PC-3 (cell line): ENCODE data around the gene PEX6. TPM values are rescaled to one million over a fixed set of nuclear protein-coding genes. Genes with fewer than 3 reads are reported as not detected.

Experiments
- ATAC-seq: fragments of 200-7000 bp; cut with Tn5 transposase; 2 replicates; pipeline ENCODE4 v1.9.1; 2020; ENCODE audit warnings: mild to moderate bottlenecking, moderate library complexity
- BruUV-seq: library from RNA; stranded (reverse); fragments of 400-500 nt; replicated peaks from 2 replicates; lab custom pipeline; 2021; lab: Mats Ljungman, UMichigan
- CTCF ChIA-PET: fragments of 300-600 bp; sonication (Branson Sonifier 250); formaldehyde crosslinking; loops from one replicate; lab custom pipeline; 2022; ENCODE audit warnings: antibody characterized with exemption; lab: Charles Lee
- POLR2A ChIA-PET: fragments of 300-600 bp; sonication (Branson Sonifier 250); formaldehyde crosslinking; loops from one replicate; lab custom pipeline; 2022; ENCODE audit warnings: antibody characterized with exemption; ENCODE audit not compliant: unreplicated experiment; lab: Charles Lee
- DNase-seq: peaks from one replicate; pipeline ENCODE4 v3.0.0-alpha.2; 2015
- H2AFZ ChIP-seq: fragments of 300-600 bp; sonication (generic); 2 replicates; pipeline ENCODE4 v1.6.0; 2016; ENCODE audit warnings: antibody characterized with exemption, low read length
- H3F3A ChIP-seq: fragments of 300-600 bp; sonication (generic); one replicate; pipeline ENCODE4 v1.6.0; 2017; ENCODE audit warnings: antibody characterized with exemption, low read length, control low read depth, mild to moderate bottlenecking; ENCODE audit not compliant: unreplicated experiment
- H3K27ac ChIP-seq: fragments of 300-600 bp; sonication (generic); 2 replicates; pipeline ENCODE4 v1.5.1; 2016; ENCODE audit warnings: mild to moderate bottlenecking, low read length
- H3K27me3 ChIP-seq: fragments of 300-600 bp; sonication (generic); 2 replicates; pipeline ENCODE4 v1.6.1; 2016; ENCODE audit warnings: low read length, mixed read lengths
- H3K36me3 ChIP-seq: fragments of 300-600 bp; sonication (generic); 2 replicates; pipeline ENCODE4 v1.6.1; 2016; ENCODE audit warnings: low read depth, mixed run types, low read length, mixed read lengths
- H3K4me1 ChIP-seq: fragments of 300-600 bp; sonication (generic); 2 replicates; pipeline ENCODE4 v1.5.1; 2016; ENCODE audit warnings: low read length; ENCODE audit not compliant: insufficient read depth
- H3K4me2 ChIP-seq: fragments of 300-600 bp; sonication (generic); 2 replicates; pipeline ENCODE4 v1.6.0; 2016; ENCODE audit warnings: low read length
- H3K4me3 ChIP-seq: fragments of 300-600 bp; sonication (generic); 2 replicates; pipeline ENCODE4 v1.5.1; 2016; ENCODE audit warnings: mild to moderate bottlenecking, low read length, mixed read lengths
- H3K79me2 ChIP-seq: fragments of 300-600 bp; sonication (generic); 2 replicates; pipeline ENCODE4 v1.6.1; 2017; ENCODE audit warnings: low read length, mixed read lengths
- H3K9ac ChIP-seq: fragments of 300-600 bp; sonication (generic); 2 replicates; pipeline ENCODE4 v1.6.0; 2016; ENCODE audit warnings: mild to moderate bottlenecking, low read length
- H3K9me2 ChIP-seq: fragments of 300-600 bp; sonication (generic); replicated peaks from 2 replicates; pipeline ENCODE4 v1.6.1; 2016; ENCODE audit warnings: mixed run types, low read length, mixed read lengths
- H3K9me3 ChIP-seq: fragments of 300-600 bp; sonication (generic); 2 replicates; pipeline ENCODE4 v1.6.1; 2016; ENCODE audit warnings: low read length, mixed read lengths
- H4K20me1 ChIP-seq: fragments of 300-600 bp; sonication (generic); 2 replicates; pipeline ENCODE4 v1.6.1; 2016; ENCODE audit warnings: low read length, mixed read lengths
- EZH2 ChIP-seq: fragments of 300-600 bp; sonication (generic); IDR thresholded peaks from one replicate; pipeline ENCODE4 v1.6.1; 2017; ENCODE audit warnings: antibody characterized with exemption, mild to moderate bottlenecking, low read length; ENCODE audit not compliant: unreplicated experiment
- EZH2phosphoT487 ChIP-seq: fragments of 300-600 bp; sonication (generic); IDR thresholded peaks from 2 replicates; pipeline ENCODE4 v1.6.1; 2018; ENCODE audit warnings: mild to moderate bottlenecking, antibody characterized with exemption, low read length, borderline replicate concordance
- intact Hi-C: fragments of 100-400 bp; cut with micrococcal nuclease; formaldehyde crosslinking; loops from 2 replicates; pipeline ENCODE4 v1.9.0; 2023
- total RNA-seq: library from RNA; depleted of rRNA; stranded (reverse); fragments of >200 nt; gene quantifications from 2 replicates; pipeline ENCODE4 v1.2.3, GENCODE V29; 2014
- TF ChIP-seq, protein P1 (sequence below): fragments of 300-600 bp; sonication (generic); conservative IDR thresholded peaks from 2 replicates; pipeline ENCODE4 v1.5.1; 2017; ENCODE audit warnings: antibody characterized with exemption, low read depth, mild to moderate bottlenecking, low read length

The PEX6 gene
- total RNA-seq, 1 experiment from 2014 or later, result 35.9 TPM

DNA sequence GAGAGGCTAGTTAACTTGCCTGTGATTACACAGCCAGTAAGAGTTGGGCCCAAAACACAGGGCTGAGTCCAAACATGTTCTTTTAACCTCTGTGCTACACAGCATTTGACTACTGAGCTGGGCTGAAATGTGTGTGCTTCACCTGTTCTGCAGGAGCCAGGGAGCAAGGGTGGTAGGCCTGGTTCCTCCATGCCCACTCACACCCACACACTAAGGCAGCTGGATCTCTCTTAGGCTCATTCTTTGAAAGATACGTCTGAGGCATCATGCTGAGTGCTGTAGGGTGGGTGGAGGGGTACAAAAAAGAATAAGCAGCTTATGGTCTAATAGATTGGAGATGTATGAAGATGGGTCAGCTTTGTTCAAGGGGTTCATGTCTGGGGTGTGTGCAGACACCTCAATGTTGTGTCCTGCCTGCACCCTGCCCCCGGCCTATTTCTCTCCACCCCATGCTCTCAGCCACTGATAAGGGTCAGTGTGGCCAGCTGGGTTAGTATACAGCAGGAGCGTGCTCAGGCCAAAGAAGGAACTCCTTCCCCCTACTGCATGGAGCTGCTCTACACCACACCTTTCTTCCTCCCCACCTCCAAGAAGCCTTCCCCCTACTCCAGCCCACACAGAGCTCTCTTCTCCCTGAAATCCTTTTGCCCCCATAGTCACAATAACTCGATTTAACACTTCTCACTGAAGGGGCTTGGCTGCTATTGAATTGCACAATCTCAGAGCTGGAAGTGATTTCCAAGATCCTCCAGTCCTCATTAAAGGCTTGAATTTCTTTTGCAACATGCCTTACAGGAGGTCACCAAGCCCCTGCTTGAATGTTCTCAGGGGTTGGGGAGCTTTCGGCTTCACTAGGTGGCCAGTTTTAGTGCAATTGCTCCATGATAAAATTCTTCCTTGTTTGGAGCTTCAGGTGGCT is 8.8 kb upstream of the PEX6 start:
- Histone ChIP-seq H3K4me3 (no peak overlapping the region), H3K4me1 (peaks cover 24% of the 10 kb centered on the region), H3K4me2 (no peak overlapping the region), H3K9me2 (no peaks in the 10 kb centered on the region), H3K27ac (no peak overlapping the region), H3F3A (no peaks in the 10 kb centered on the region), H2AFZ (no peak overlapping the region), H4K20me1 (no peaks in the 10 kb centered on the region), H3K9me3 (no peaks in the 10 kb centered on the region), H3K36me3 (peaks cover 9% of the 10 kb centered on the region), H3K9ac (no peak overlapping the region), H3K79me2 (peaks cover 33% of the 10 kb centered on the region), H3K27me3 (no peaks in the 10 kb centered on the region)
- intact Hi-C loops, result no loop called here
- no TSS peak for BruUV-seq
- no peak for ATAC-seq
- CTCF ChIA-PET, result no interaction called here
- POLR2A ChIA-PET, result no interaction called here
- TF ChIP-seq EZH2phosphoT487 (no peak), EZH2 (no peak)
- TF ChIP-seq, protein P1, sequence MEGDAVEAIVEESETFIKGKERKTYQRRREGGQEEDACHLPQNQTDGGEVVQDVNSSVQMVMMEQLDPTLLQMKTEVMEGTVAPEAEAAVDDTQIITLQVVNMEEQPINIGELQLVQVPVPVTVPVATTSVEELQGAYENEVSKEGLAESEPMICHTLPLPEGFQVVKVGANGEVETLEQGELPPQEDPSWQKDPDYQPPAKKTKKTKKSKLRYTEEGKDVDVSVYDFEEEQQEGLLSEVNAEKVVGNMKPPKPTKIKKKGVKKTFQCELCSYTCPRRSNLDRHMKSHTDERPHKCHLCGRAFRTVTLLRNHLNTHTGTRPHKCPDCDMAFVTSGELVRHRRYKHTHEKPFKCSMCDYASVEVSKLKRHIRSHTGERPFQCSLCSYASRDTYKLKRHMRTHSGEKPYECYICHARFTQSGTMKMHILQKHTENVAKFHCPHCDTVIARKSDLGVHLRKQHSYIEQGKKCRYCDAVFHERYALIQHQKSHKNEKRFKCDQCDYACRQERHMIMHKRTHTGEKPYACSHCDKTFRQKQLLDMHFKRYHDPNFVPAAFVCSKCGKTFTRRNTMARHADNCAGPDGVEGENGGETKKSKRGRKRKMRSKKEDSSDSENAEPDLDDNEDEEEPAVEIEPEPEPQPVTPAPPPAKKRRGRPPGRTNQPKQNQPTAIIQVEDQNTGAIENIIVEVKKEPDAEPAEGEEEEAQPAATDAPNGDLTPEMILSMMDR, result no peak
- no peak for DNase-seq

DNA sequence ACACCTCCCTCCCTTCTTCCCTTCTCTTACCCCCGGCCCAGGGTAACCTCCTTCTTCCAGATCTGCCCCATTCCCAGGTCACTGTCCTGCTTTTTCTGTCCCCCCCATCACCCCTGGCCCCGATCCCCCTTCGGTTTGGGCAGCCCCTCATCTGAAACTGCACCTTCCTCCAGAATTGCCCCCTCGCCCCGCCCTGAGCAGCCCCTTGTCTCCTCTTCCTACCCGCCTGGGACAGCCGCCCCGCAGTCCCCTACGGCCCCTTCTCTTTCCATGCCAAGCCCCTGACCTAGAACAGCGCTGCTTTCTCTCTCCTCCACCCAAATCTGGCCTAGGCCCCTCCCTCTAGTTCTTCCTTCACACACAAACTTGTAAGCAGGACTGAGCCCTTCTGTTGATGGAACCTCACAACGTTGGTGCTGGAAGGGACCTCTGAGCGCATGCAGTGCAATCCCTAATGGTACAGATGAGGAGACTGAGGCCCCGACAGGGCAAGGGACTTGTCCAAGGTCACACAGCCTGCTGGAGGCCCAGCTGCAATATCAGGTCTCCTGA is 6.0 kb upstream of the PEX6 start:
- BruUV-seq, result TSS peak; percentile 24
- H3K79me2 ChIP-seq, result peaks cover 30% of the 10 kb centered on the region
- H3K9ac ChIP-seq, result peak overlapping the region; percentile 82
- no peaks in the 10 kb centered on the region for H3K9me3 ChIP-seq
- H3K4me3 ChIP-seq, result peak overlapping the region; percentile 82
- peak overlapping the region; percentile 77 for H2AFZ ChIP-seq
- TF ChIP-seq EZH2 (no peak), EZH2phosphoT487 (no peak)
- TF ChIP-seq, protein P1, result no peak
- no peak overlapping the region for H3K27ac ChIP-seq
- no peaks in the 10 kb centered on the region for H4K20me1 ChIP-seq
- no peaks in the 10 kb centered on the region for H3K27me3 ChIP-seq
- ChIA-PET POLR2A (interaction anchor here (1.0 to 1.1 kb wide), 2 partner anchors 56 to 202 kb away, joined by 3 to 4 read pairs; partner anchors contain the start of gene CNPY3), CTCF (no interaction called here)
- H3K9me2 ChIP-seq, result no peaks in the 10 kb centered on the region
- peaks cover 7% of the 10 kb centered on the region for H3K36me3 ChIP-seq
- H3F3A ChIP-seq, result no peaks in the 10 kb centered on the region
- ATAC-seq, result no peak
- peak overlapping the region; percentile 83 for H3K4me2 ChIP-seq
- H3K4me1 ChIP-seq, result peaks cover 25% of the 10 kb centered on the region
- DNase-seq, result peak; percentile 30
- intact Hi-C loops, result loop anchor here (2.0 to 5.0 kb wide), 2 partner anchors 30 to 83 kb away; partner anchors contain the start of gene KLHDC3
